Osteoblast (primary cell): ENCODE data around the gene VAV2. TPM values are rescaled to one million over a fixed set of nuclear protein-coding genes. Genes with fewer than 3 reads are reported as not detected.

Source experiments
- DNase-seq: peaks from one replicate; pipeline ENCODE4 v3.0.0; 2011; ENCODE audit warnings: low spot score, mixed read lengths; ENCODE audit not compliant: insufficient read length; ENCODE audit errors: missing footprints
- H2AFZ ChIP-seq: 2 replicates; pipeline ENCODE4 v1.6.0; 2011; ENCODE audit warnings: mild to moderate bottlenecking, low read length
- H3K27ac ChIP-seq: 2 replicates; pipeline ENCODE4 v1.5.1; 2011; ENCODE audit warnings: mild to moderate bottlenecking, low read depth, low read length, moderate library complexity
- H3K27me3 ChIP-seq: 2 replicates; pipeline ENCODE4 v1.6.0; 2012; ENCODE audit warnings: mild to moderate bottlenecking, control low read depth, inconsistent platforms, low read length, moderate library complexity; ENCODE audit not compliant: insufficient read depth
- H3K36me3 ChIP-seq: 2 replicates; pipeline ENCODE4 v1.5.1; 2011; ENCODE audit warnings: mild to moderate bottlenecking, low read length, control low read depth, moderate library complexity; ENCODE audit not compliant: insufficient read depth
- H3K4me1 ChIP-seq: 2 replicates; pipeline ENCODE4 v1.5.1; 2011; ENCODE audit warnings: mild to moderate bottlenecking, low read length, control low read depth, moderate library complexity; ENCODE audit not compliant: insufficient read depth
- H3K4me2 ChIP-seq: 2 replicates; pipeline ENCODE4 v1.6.0; 2011; ENCODE audit warnings: mild to moderate bottlenecking, low read length; ENCODE audit not compliant: insufficient read depth
- H3K4me3 ChIP-seq: fragments of 200-600 bp; sonication (generic); 3 replicates; pipeline ENCODE4 v1.5.1; 2012; ENCODE audit warnings: mild to moderate bottlenecking, low read length, inconsistent platforms; ENCODE audit not compliant: insufficient read depth
- H3K79me2 ChIP-seq: 2 replicates; pipeline ENCODE4 v1.6.0; 2012; ENCODE audit warnings: mild to moderate bottlenecking, low read length, control low read depth, inconsistent platforms; ENCODE audit not compliant: insufficient read depth
- H3K9me3 ChIP-seq: 2 replicates; pipeline ENCODE4 v1.5.1; 2011; ENCODE audit warnings: low read depth, low read length, control low read depth
- H4K20me1 ChIP-seq: 2 replicates; pipeline ENCODE4 v1.6.0; 2012; ENCODE audit warnings: mild to moderate bottlenecking, low read length, control low read depth; ENCODE audit not compliant: insufficient read depth
- total RNA-seq: library from RNA; depleted of rRNA; stranded (reverse); fragments of >200 nt; gene quantifications from 2 replicates; pipeline ENCODE4 v1.2.3, GENCODE V29; 2012
- TF ChIP-seq, protein P1 (sequence below): IDR thresholded peaks from 2 replicates; pipeline ENCODE4 v1.5.1; 2011; ENCODE audit warnings: mild to moderate bottlenecking, low read depth, low read length, moderate library complexity; ENCODE audit errors: extremely low read depth

The VAV2 gene
- total RNA-seq, 1 donor: 8.0 TPM

- peaks cover 12% of the 10 kb centered on the region for H3K4me1 ChIP-seq
- peak within 1 kb of the TSS; percentile 73 for H3K4me3 ChIP-seq
- H4K20me1 ChIP-seq: peaks cover 3% of the 10 kb centered on the region
- H3K36me3 ChIP-seq: peaks cover 9% of the 10 kb centered on the region
- TF ChIP-seq, protein P1, sequence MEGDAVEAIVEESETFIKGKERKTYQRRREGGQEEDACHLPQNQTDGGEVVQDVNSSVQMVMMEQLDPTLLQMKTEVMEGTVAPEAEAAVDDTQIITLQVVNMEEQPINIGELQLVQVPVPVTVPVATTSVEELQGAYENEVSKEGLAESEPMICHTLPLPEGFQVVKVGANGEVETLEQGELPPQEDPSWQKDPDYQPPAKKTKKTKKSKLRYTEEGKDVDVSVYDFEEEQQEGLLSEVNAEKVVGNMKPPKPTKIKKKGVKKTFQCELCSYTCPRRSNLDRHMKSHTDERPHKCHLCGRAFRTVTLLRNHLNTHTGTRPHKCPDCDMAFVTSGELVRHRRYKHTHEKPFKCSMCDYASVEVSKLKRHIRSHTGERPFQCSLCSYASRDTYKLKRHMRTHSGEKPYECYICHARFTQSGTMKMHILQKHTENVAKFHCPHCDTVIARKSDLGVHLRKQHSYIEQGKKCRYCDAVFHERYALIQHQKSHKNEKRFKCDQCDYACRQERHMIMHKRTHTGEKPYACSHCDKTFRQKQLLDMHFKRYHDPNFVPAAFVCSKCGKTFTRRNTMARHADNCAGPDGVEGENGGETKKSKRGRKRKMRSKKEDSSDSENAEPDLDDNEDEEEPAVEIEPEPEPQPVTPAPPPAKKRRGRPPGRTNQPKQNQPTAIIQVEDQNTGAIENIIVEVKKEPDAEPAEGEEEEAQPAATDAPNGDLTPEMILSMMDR: no peak
- H3K9me3 ChIP-seq: no peaks in the 10 kb centered on the region
- peaks cover 5% of the 10 kb centered on the region for H3K27me3 ChIP-seq
- H3K4me2 ChIP-seq: peak within 1 kb of the TSS; percentile 83
- H3K79me2 ChIP-seq: peaks cover 3% of the 10 kb centered on the region
- H3K27ac ChIP-seq: no peak within 1 kb of the TSS
- peak; percentile 99 for DNase-seq
- H2AFZ ChIP-seq: peak within 1 kb of the TSS; percentile 85
These were observed 32.9 kb upstream of the VAV2 start, which contains the start of gene BRD3OS for GRCh38 chr9:134024828-134025605. Gene BRD3OS (plus strand): TSS chr9:134025481. CDS start chr9:134026748, 1,267 bp downstream.

DNA sequence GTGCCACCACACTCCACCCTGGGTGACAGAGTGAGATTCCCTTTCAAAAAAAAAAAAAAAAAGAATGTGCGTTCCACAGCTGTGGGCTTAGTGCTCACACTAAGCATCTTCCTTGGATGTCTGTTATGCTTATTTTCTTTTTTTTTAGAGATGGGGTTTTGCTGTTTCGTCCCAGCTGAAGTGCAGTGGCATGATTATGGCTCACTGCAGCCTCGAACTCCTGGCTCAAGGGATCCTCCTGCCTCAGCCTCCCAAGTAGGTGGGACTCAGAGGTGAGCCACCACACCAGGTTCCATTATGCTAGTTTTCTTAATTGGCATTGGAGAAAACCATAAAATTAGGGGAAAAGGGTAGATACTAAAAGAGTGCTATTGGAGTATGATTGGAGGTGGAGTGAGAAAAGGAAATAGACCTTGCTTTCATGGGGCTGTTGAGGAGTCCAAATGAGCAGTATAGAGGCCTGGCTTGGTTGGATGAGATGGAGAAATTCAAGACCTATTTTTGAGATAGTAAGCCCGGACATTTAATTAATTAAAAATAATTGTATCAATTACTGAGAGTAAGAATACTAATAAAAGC is 32.2 kb upstream of the VAV2 start:
- H3K36me3 ChIP-seq: peaks cover 8% of the 10 kb centered on the region
- H3K27me3 ChIP-seq: peaks cover 5% of the 10 kb centered on the region
- no peaks in the 10 kb centered on the region for H3K9me3 ChIP-seq
- peak overlapping the region; percentile 85 for H2AFZ ChIP-seq
- no peak overlapping the region for H3K27ac ChIP-seq
- H3K4me2 ChIP-seq: peak overlapping the region; percentile 82
- H3K79me2 ChIP-seq: peaks cover 3% of the 10 kb centered on the region
- H4K20me1 ChIP-seq: peaks cover 3% of the 10 kb centered on the region
- DNase-seq: peak; percentile 65
- TF ChIP-seq, protein P1: no peak
- H3K4me1 ChIP-seq: peaks cover 12% of the 10 kb centered on the region
- H3K4me3 ChIP-seq: peak overlapping the region; percentile 67

DNA sequence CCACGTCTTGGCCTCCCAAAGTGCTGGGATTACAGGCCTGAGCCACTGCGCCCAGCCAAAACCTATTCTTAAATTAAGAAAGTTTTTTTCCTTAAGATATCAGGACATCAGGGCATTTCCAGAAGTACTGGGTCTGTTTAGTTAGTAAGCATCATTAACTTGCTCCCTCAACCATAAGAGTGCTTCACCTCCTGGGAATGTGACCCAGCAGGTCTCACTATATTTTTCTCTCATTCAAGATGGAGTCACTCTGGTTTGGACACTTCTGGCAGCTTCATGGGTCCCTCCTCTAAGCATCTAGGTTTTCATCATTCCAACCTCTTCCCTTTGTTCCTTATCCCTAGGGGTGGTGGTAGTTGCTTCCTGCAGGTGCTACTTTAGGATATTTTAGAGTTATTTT is 22.8 kb upstream of the VAV2 start:
- no peak overlapping the region for H3K4me2 ChIP-seq
- H3K79me2 ChIP-seq: no peaks in the 10 kb centered on the region
- no peaks in the 10 kb centered on the region for H3K27me3 ChIP-seq
- TF ChIP-seq, protein P1: no peak
- H3K9me3 ChIP-seq: no peaks in the 10 kb centered on the region
- no peak overlapping the region for H2AFZ ChIP-seq
- H3K27ac ChIP-seq: no peak overlapping the region
- no peaks in the 10 kb centered on the region for H3K36me3 ChIP-seq
- no peak for DNase-seq
- no peaks in the 10 kb centered on the region for H4K20me1 ChIP-seq
- no peaks in the 10 kb centered on the region for H3K4me1 ChIP-seq
- no peak overlapping the region for H3K4me3 ChIP-seq

- Histone ChIP-seq H3K27ac (no peak overlapping the region), H3K4me2 (no peak overlapping the region), H3K4me3 (no peak overlapping the region), H3K27me3 (no peaks in the 10 kb centered on the region), H3K36me3 (no peaks in the 10 kb centered on the region), H4K20me1 (no peaks in the 10 kb centered on the region), H3K9me3 (no peaks in the 10 kb centered on the region), H3K79me2 (no peaks in the 10 kb centered on the region), H3K4me1 (no peaks in the 10 kb centered on the region), H2AFZ (no peak overlapping the region)
- peak; percentile 56 for DNase-seq
- TF ChIP-seq, protein P1: no peak
These were observed 19.3 kb upstream of the VAV2 start for GRCh38 chr9:134011401-134011800.
